GM12873 (cell line): ENCODE measurements around the gene METRNL.

Experiments
- CTCF ChIP-seq: IDR thresholded peaks from 2 replicates; pipeline ENCODE4 v1.5.1; 2012; ENCODE audit warnings: low read depth, mild to moderate bottlenecking, moderate library complexity, low read length, control low read depth; ENCODE audit not compliant: insufficient read depth; ENCODE audit errors: missing control alignments

METRNL gene

GRCh38 chr17:83091257-83092141 is 12.1 kb downstream of the METRNL start:
- TF ChIP-seq CTCF = no peak

- TF ChIP-seq CTCF = no peak
These were observed 12.8 kb downstream of the METRNL start for GRCh38 chr17:83092186-83092585.

- no peak for TF ChIP-seq CTCF
These were observed 13.5 kb downstream of the METRNL start for GRCh38 chr17:83092931-83093330.

GRCh38 chr17:83093506-83093905 is 14.1 kb downstream of the METRNL start:
- TF ChIP-seq CTCF = no peak

GRCh38 chr17:83094291-83094690 is 14.9 kb downstream of the METRNL start:
- no peak for TF ChIP-seq CTCF

GRCh38 chr17:83095016-83095415 is 15.6 kb downstream of the METRNL start:
- no peak for TF ChIP-seq CTCF

- no peak for TF ChIP-seq CTCF
These were observed 17.2 kb downstream of the METRNL start for GRCh38 chr17:83096401-83097224.
